Caco-2 (cell line): Measurements from ENCODE around the gene TCP1. TPM values are rescaled to one million over a fixed set of nuclear protein-coding genes. Genes with fewer than 3 reads are reported as not detected.
A peak's percentile ranks its signal among the peaks of the same experiment; 100 is the strongest.

Experiments used
- BruUV-seq: library from RNA; stranded (reverse); fragments of 400-500 nt; replicated peaks from 2 replicates; lab custom pipeline; 2021; lab: Mats Ljungman, UMichigan
- CTCF ChIA-PET: fragments of 300-600 bp; sonication (Branson Sonifier 250); formaldehyde crosslinking; loops from one replicate; lab custom pipeline; 2022; ENCODE audit warnings: antibody characterized with exemption; lab: Charles Lee
- POLR2A ChIA-PET: fragments of 300-600 bp; sonication (Branson Sonifier 250); formaldehyde crosslinking; loops from one replicate; lab custom pipeline; 2022; ENCODE audit warnings: antibody characterized with exemption; lab: Charles Lee
- DNase-seq, 2 experiments: peaks; one replicate each; pipeline versions ENCODE4 v3.0.0 to v3.0.0-alpha.2; 2020 to 2022
- H3K27me3 ChIP-seq: replicated peaks from 2 replicates; pipeline ENCODE4 v1.6.0; 2011; ENCODE audit warnings: low read length; ENCODE audit not compliant: control insufficient read depth, insufficient read depth
- H3K36me3 ChIP-seq: 2 replicates; pipeline ENCODE4 v1.5.1; 2011; ENCODE audit warnings: low read length; ENCODE audit not compliant: control insufficient read depth, insufficient read depth
- H3K4me1 ChIP-seq: fragments of 250-450 bp; sonication (Bioruptor Pico); 2 replicates; pipeline ENCODE4 v1.5.1; 2020; ENCODE audit warnings: mild to moderate bottlenecking
- H3K4me3 ChIP-seq: 2 replicates; pipeline ENCODE4 v1.5.1; 2011; ENCODE audit warnings: low read depth, mild to moderate bottlenecking, control low read depth, low read length
- H3K9me3 ChIP-seq: fragments of 250-450 bp; sonication (Bioruptor Pico); 2 replicates; pipeline ENCODE4 v1.5.1; 2020; ENCODE audit warnings: mild to moderate bottlenecking, moderate library complexity
- H3K27ac Mint-ChIP-seq: one replicate; pipeline ENCODE4 v1.8.0; 2022; ENCODE audit warnings: mixed read lengths; ENCODE audit not compliant: unreplicated experiment
- H3K27me3 Mint-ChIP-seq: one replicate; pipeline ENCODE4 v1.8.0; 2022; ENCODE audit warnings: mixed read lengths; ENCODE audit not compliant: insufficient read depth, unreplicated experiment
- H3K36me3 Mint-ChIP-seq: one replicate; pipeline ENCODE4 v1.8.0; 2022; ENCODE audit warnings: mild to moderate bottlenecking, mixed read lengths; ENCODE audit not compliant: insufficient read depth, unreplicated experiment
- H3K4me1 Mint-ChIP-seq: one replicate; pipeline ENCODE4 v1.8.0; 2022; ENCODE audit warnings: low read depth, mixed read lengths; ENCODE audit not compliant: unreplicated experiment
- H3K4me3 Mint-ChIP-seq: one replicate; pipeline ENCODE4 v1.8.0; 2022; ENCODE audit warnings: mild to moderate bottlenecking, moderate library complexity, mixed read lengths; ENCODE audit not compliant: unreplicated experiment
- H3K9me3 Mint-ChIP-seq: one replicate; pipeline ENCODE4 v1.8.0; 2022; ENCODE audit warnings: mixed read lengths; ENCODE audit not compliant: unreplicated experiment
- CTCF ChIP-seq, 2 experiments: fragments of 200-600 bp in 1 of 2; IDR thresholded peaks; 1 replicate in 1 of 2; 2 replicates in 1 of 2; pipeline versions ENCODE4 v1.5.1 to v1.8.0; 2011 to 2022; ENCODE audit warnings: antibody characterized with exemption in 1 of 2, control low read depth in 1 of 2, inconsistent platforms in 1 of 2, low read depth in 1 of 2, low read length in 1 of 2, mild to moderate bottlenecking in 1 of 2, moderate library complexity in 1 of 2; ENCODE audit not compliant: insufficient read depth in 1 of 2, severe bottlenecking in 1 of 2, unreplicated experiment in 1 of 2
- intact Hi-C: fragments of 100-400 bp; cut with micrococcal nuclease; formaldehyde crosslinking; loops from one replicate; pipeline ENCODE4 v1.10.0; 2022; ENCODE audit not compliant: unreplicated experiment
- total RNA-seq: library from RNA; stranded (reverse); gene quantifications from 2 replicates; pipeline ENCODE4 v1.2.3, GENCODE V29; 2022

The TCP1 gene
- total RNA-seq, 1 experiment from 2014 or later = 286 TPM

DNA sequence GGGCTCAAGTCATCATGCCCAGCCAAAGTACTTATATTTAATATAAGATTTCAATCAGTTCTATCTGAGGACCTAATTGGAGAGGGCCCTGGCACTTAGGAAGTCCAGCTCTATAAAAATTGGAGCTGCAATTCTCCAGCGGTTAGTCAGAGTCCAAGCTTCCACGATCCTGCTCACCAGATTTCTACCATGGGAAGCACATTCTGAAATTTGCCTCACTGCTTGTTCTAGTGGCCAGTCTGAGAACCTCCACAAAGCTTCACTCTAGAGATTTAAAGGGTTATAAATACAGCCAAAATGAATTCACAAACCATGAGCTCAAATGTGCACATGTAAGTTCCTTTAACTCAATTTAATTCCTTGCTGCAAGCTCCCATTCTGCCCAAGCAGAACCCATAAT lies 44.2 kb upstream of the TCP1 start:
- Histone ChIP-seq H3K4me3 (no peak overlapping the region), H3K9me3 (no peaks in the 10 kb centered on the region), H3K4me1 (no peaks in the 10 kb centered on the region), H3K36me3 (no peaks in the 10 kb centered on the region), H3K27me3 (no peaks in the 10 kb centered on the region)
- ChIA-PET POLR2A (interaction anchor here (1.6 kb wide), 1 partner anchor 44 kb away, joined by 4 read pairs; the partner anchor contains the start of genes MRPL18 and TCP1), CTCF (no interaction called here)
- intact Hi-C loops = no loop called here
- DNase-seq = no peak
- Mint-ChIP-seq H3K27me3 (peaks cover 4% of the 10 kb centered on the region), H3K27ac (no peak overlapping the region), H3K9me3 (no peaks in the 10 kb centered on the region), H3K36me3 (no peaks in the 10 kb centered on the region), H3K4me3 (no peak overlapping the region), H3K4me1 (peaks cover 7% of the 10 kb centered on the region)
- BruUV-seq = no TSS peak
- no peak for TF ChIP-seq CTCF (IDR thresholded peaks at IDR 0.05; ENCODE audit: insufficient read depth in 1 of 2, low read depth in 1 of 2, low read length in 1 of 2, severe bottlenecking in 1 of 2, unreplicated experiment in 1 of 2)

GRCh38 chr6:159832946-159833345 lies 43.5 kb upstream of the TCP1 start:
- Mint-ChIP-seq H3K27ac (no peak overlapping the region), H3K4me3 (no peak overlapping the region), H3K36me3 (no peaks in the 10 kb centered on the region), H3K27me3 (peaks cover 4% of the 10 kb centered on the region), H3K4me1 (peaks cover 3% of the 10 kb centered on the region), H3K9me3 (no peaks in the 10 kb centered on the region)
- intact Hi-C loops = no loop called here
- Histone ChIP-seq H3K36me3 (no peaks in the 10 kb centered on the region), H3K27me3 (no peaks in the 10 kb centered on the region), H3K4me1 (no peaks in the 10 kb centered on the region), H3K9me3 (no peaks in the 10 kb centered on the region), H3K4me3 (no peak overlapping the region)
- BruUV-seq = no TSS peak
- CTCF ChIA-PET = no interaction called here
- peak in 1 of 2 experiments; percentile 7 for DNase-seq
- POLR2A ChIA-PET = interaction anchor here (1.6 kb wide), 1 partner anchor 43 kb away, joined by 4 read pairs; the partner anchor contains the start of genes MRPL18 and TCP1
- no peak for TF ChIP-seq CTCF (IDR thresholded peaks at IDR 0.05; ENCODE audit: insufficient read depth in 1 of 2, low read depth in 1 of 2, low read length in 1 of 2, severe bottlenecking in 1 of 2, unreplicated experiment in 1 of 2)

DNA sequence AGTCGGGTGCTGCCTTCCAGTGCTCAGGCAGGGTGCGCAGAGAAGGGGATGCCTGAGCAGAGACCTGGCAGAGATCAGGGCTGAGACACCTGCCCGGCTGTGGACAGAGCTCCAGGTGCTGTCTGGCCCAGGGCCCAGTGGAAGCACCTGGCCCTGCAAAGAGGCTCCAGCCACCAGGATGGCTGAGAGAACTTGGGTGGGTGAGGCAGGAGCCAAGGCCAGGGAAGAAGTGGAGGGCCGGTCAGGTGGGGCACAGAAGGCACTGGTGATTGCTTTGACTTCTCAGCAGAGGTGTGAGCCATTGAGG lies 41.9 kb upstream of the TCP1 start:
- Mint-ChIP-seq H3K4me3 (no peak overlapping the region), H3K27ac (no peak overlapping the region), H3K4me1 (no peaks in the 10 kb centered on the region), H3K9me3 (no peaks in the 10 kb centered on the region), H3K27me3 (peaks cover 4% of the 10 kb centered on the region), H3K36me3 (no peaks in the 10 kb centered on the region)
- intact Hi-C loops = no loop called here
- DNase-seq = no peak
- Histone ChIP-seq H3K9me3 (no peaks in the 10 kb centered on the region), H3K4me3 (no peak overlapping the region), H3K36me3 (no peaks in the 10 kb centered on the region), H3K4me1 (no peaks in the 10 kb centered on the region), H3K27me3 (no peaks in the 10 kb centered on the region)
- no peak for TF ChIP-seq CTCF (IDR thresholded peaks at IDR 0.05; ENCODE audit: insufficient read depth in 1 of 2, low read depth in 1 of 2, low read length in 1 of 2, severe bottlenecking in 1 of 2, unreplicated experiment in 1 of 2)
- ChIA-PET CTCF (interaction anchor here (0.6 kb wide), 1 partner anchor 119 kb away, joined by 4 read pairs; no protein-coding TSS in a partner anchor), POLR2A (no interaction called here)
- no TSS peak for BruUV-seq
